HG02870 (cell line): Measurements from ENCODE around the gene CYP2E1.
"Not testable (repeated sequence)": the region's sequence is repeated elsewhere in the genome, so short reads cannot be mapped to it uniquely, and the experiment has no call there.

Source experiments
- ATAC-seq: cut with Tn5 transposase; IDR thresholded peaks from one replicate; pipeline ENCODE4 v1.9.1; 2021; ENCODE audit warnings: mild to moderate bottlenecking, moderate library complexity; ENCODE audit not compliant: unreplicated experiment

Gene CYP2E1

GRCh38 chr10:133568831-133569527 is 41.8 kb downstream of the CYP2E1 start:
- not testable (repeated sequence) for ATAC-seq

DNA sequence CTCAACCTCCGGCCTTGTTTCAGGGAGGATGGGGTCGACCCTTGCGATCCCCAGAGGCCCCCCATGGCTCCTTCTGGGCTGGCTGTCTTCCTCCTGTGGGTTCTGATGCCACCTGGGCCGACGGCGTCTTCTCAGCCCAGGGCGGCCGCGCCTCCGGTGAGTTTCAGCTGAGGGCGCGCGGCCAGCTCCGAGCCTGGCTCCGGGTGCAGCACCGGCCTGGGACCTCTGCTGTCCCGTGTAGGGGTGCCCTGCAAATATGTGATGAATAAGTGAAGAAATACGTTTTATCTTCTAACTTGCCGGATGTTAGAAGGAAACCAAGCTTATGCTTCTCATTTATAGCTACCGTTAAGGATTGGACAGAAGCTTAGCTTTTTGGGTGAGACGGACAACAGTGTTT is 42.6 kb downstream of the CYP2E1 start:
- ATAC-seq: not testable (repeated sequence)

DNA sequence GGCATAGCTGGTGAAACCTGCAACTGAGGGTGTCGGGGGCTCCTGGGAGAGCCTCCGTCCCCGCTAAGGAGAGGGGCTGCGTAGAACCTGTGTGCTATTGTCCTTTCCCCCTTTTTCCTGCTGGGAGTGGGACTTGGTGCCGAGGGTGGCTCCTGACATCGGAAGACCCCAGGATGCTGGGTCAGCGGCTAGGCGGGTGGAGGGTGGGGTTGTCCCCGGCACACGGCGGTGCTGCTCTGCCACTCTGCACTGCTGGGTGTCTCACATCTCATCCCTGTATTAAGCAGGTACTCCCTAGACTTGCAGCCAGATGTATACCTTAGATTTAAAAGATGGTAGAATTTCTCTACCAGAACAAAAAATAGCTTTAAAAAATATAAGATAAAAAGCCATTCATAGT is 44.9 kb downstream of the CYP2E1 start:
- not testable (repeated sequence) for ATAC-seq

GRCh38 chr10:133573460-133573859 is 46.3 kb downstream of the CYP2E1 start:
- not testable (repeated sequence) for ATAC-seq

DNA sequence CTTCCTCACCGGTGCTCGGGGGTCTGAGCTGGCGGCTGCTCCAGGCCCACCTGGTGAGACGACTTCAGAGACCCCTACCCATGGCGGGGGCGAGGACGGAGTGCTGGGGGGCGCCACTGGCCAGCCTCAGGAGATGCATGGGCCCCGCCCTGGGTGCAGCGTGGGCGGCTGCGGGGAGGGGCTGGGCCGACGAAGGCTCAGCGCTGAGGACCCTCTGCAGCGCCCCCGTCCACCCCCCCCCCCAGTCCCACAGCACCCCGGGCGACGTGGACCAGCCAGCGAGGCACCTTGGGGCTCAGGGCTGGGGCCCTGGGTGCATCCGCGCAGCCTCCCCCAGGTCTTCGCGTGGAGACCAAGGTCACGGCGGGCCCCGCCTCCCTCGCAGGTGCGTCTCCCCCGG is 49.9 kb downstream of the CYP2E1 start:
- ATAC-seq: not testable (repeated sequence)
